Panc1 (cell line): ENCODE data around the gene SLC52A3. TPM values are rescaled to one million over a fixed set of nuclear protein-coding genes. Genes with fewer than 3 reads are reported as not detected.

Experiments
- ATAC-seq: fragments of 200-7000 bp; cut with Tn5 transposase; 2 replicates; pipeline ENCODE4 v1.9.1; 2020; ENCODE audit warnings: mild to moderate bottlenecking, moderate library complexity
- BruUV-seq: library from RNA; stranded (reverse); fragments of 400-500 nt; replicated peaks from 2 replicates; lab custom pipeline; 2021; lab: Mats Ljungman, UMichigan
- CTCF ChIA-PET: fragments of 300-600 bp; sonication (Branson Sonifier 250); formaldehyde crosslinking; loops from one replicate; lab custom pipeline; 2022; ENCODE audit warnings: antibody characterized with exemption; lab: Charles Lee
- POLR2A ChIA-PET: fragments of 300-600 bp; sonication (Branson Sonifier 250); formaldehyde crosslinking; loops from one replicate; lab custom pipeline; 2022; ENCODE audit warnings: antibody characterized with exemption; lab: Charles Lee
- DNase-seq: peaks from one replicate; pipeline ENCODE4 v3.0.0-alpha.2; 2010; ENCODE audit warnings: low read depth, low spot score
- H3K27ac ChIP-seq: 2 replicates; pipeline ENCODE4 v1.5.1; 2011; ENCODE audit warnings: mild to moderate bottlenecking, low read length, inconsistent platforms
- H3K27me3 ChIP-seq: fragments of 200-500 bp; sonication (Bioruptor generic); 2 replicates; pipeline ENCODE4 v1.6.0; 2014; ENCODE audit warnings: low read length, inconsistent platforms; ENCODE audit not compliant: control insufficient read depth, insufficient read depth
- H3K36me3 ChIP-seq: fragments of 200-500 bp; sonication (Bioruptor generic); 2 replicates; pipeline ENCODE4 v1.5.1; 2014; ENCODE audit warnings: inconsistent platforms, mild to moderate bottlenecking, low read length, moderate library complexity; ENCODE audit not compliant: control insufficient read depth, insufficient read depth
- H3K4me1 ChIP-seq: 2 replicates; pipeline ENCODE4 v1.5.1; 2011; ENCODE audit warnings: inconsistent platforms, mild to moderate bottlenecking, low read length, moderate library complexity; ENCODE audit not compliant: control insufficient read depth, insufficient read depth
- H3K4me3 ChIP-seq, 2 experiments: 2 replicates each; pipeline ENCODE4 v1.5.1; 2011 to 2012; ENCODE audit warnings: low read depth in 2 of 2, low read length in 2 of 2, mild to moderate bottlenecking in 2 of 2, inconsistent platforms in 1 of 2, moderate library complexity in 1 of 2
- H3K9me3 ChIP-seq: fragments of 200-500 bp; sonication (Bioruptor generic); 2 replicates; pipeline ENCODE4 v1.5.1; 2014; ENCODE audit warnings: low read depth, mild to moderate bottlenecking, inconsistent platforms, low read length, moderate library complexity; ENCODE audit not compliant: control insufficient read depth, insufficient read depth
- CTCF ChIP-seq: fragments of 450-650 bp; IDR thresholded peaks from 2 replicates; pipeline ENCODE4 v1.5.1; 2017; ENCODE audit warnings: mild to moderate bottlenecking
- POLR2AphosphoS5 ChIP-seq: IDR thresholded peaks from 2 replicates; pipeline ENCODE4 v1.6.1; 2012; ENCODE audit warnings: mild to moderate bottlenecking, low read depth, low read length, moderate library complexity
- SIN3A ChIP-seq: IDR thresholded peaks from 2 replicates; pipeline ENCODE4 v1.6.1; 2012; ENCODE audit warnings: low read depth, mild to moderate bottlenecking, low read length, moderate library complexity, borderline replicate concordance; ENCODE audit not compliant: insufficient read depth
- TCF7L2 ChIP-seq: IDR thresholded peaks from 2 replicates; pipeline ENCODE4 v1.6.1; 2011; ENCODE audit warnings: mild to moderate bottlenecking, low read depth, low read length, inconsistent platforms
- in situ Hi-C: cut with HindIII; loops from 2 replicates; pipeline ENCODE4 v1.10.0; 2016; ENCODE audit warnings: low sequenced_read_pairs, low pct_unique_long_range_greater_than_20kb
- intact Hi-C: fragments of 100-400 bp; cut with micrococcal nuclease; formaldehyde crosslinking; loops from one replicate; pipeline ENCODE4 v1.10.0; 2022; ENCODE audit not compliant: unreplicated experiment
- total RNA-seq: library from RNA; stranded (reverse); gene quantifications from one replicate; pipeline ENCODE4 v1.2.1, GENCODE V29; 2021; ENCODE audit not compliant: unreplicated experiment
- TF ChIP-seq, protein P1 (sequence below), 2 experiments: IDR thresholded peaks; 2 replicates each; pipeline ENCODE4 v1.6.1; 2011 to 2012; ENCODE audit warnings: low read depth in 2 of 2, control low read depth in 1 of 2, low read length in 1 of 2, mild to moderate bottlenecking in 1 of 2, moderate library complexity in 1 of 2; ENCODE audit not compliant: insufficient read depth in 1 of 2

SLC52A3 gene
- total RNA-seq, 1 experiment from 2014 or later, result 6.4 TPM

DNA sequence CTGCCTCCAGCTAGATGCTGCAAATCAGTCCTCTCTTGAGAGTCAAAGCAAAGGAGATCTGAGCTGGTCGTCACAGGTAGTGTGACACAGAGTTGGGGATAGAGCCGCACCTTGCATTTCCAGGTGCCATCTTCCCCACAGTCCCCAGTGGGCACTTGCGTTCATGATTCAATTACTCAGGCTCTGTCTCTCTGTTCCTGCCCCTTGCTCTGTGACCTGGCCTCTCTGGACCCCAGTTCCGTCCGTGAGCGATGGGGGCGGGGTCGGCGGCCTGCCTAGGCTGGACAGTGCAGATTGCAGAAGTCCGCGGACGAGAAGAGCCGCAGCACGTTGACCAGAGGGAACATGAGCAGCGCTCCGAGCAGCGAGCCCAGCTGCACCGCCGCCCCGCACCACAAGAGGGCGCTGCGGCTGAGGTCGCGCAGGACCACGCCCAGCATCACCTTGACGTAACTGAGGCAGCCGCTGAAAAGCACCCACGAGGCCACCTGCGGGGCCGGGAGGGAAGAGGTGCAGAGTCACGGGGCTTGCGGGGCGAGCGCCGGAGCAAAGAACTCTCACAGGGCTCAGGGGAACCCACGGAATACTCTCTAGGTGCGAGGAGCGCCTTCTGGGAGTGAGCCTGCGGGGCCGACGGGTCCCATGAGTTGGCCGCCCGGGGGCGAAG, 7.4 kb downstream of the SLC52A3 start:
- Histone ChIP-seq H3K9me3 (no peaks in the 10 kb centered on the region), H3K27ac (no peak overlapping the region), H3K36me3 (no peaks in the 10 kb centered on the region), H3K27me3 (0 out of 2 replicates have a peak, but pooled peaks cover 2% of the 10 kb centered on the region), H3K4me1 (no peaks in the 10 kb centered on the region), H3K4me3 (no peak overlapping the region)
- BruUV-seq, result no TSS peak
- in situ Hi-C loops (no loop called here), intact Hi-C loops (no loop called here)
- TF ChIP-seq TCF7L2, result no peak
- TF ChIP-seq SIN3A, result no peak
- TF ChIP-seq, protein P1, sequence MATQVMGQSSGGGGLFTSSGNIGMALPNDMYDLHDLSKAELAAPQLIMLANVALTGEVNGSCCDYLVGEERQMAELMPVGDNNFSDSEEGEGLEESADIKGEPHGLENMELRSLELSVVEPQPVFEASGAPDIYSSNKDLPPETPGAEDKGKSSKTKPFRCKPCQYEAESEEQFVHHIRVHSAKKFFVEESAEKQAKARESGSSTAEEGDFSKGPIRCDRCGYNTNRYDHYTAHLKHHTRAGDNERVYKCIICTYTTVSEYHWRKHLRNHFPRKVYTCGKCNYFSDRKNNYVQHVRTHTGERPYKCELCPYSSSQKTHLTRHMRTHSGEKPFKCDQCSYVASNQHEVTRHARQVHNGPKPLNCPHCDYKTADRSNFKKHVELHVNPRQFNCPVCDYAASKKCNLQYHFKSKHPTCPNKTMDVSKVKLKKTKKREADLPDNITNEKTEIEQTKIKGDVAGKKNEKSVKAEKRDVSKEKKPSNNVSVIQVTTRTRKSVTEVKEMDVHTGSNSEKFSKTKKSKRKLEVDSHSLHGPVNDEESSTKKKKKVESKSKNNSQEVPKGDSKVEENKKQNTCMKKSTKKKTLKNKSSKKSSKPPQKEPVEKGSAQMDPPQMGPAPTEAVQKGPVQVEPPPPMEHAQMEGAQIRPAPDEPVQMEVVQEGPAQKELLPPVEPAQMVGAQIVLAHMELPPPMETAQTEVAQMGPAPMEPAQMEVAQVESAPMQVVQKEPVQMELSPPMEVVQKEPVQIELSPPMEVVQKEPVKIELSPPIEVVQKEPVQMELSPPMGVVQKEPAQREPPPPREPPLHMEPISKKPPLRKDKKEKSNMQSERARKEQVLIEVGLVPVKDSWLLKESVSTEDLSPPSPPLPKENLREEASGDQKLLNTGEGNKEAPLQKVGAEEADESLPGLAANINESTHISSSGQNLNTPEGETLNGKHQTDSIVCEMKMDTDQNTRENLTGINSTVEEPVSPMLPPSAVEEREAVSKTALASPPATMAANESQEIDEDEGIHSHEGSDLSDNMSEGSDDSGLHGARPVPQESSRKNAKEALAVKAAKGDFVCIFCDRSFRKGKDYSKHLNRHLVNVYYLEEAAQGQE (IDR thresholded peaks at IDR 0.05; ENCODE audit: insufficient read depth in 1 of 2, low read depth in 2 of 2, low read length in 1 of 2), result no peak
- TF ChIP-seq CTCF, result peak; percentile 95
- ChIA-PET POLR2A (no interaction called here), CTCF (interaction anchor here (0.6 to 0.7 kb wide), 2 partner anchors 206 to 1021 kb away, joined by 3 read pairs; no protein-coding TSS in a partner anchor)
- no peak for DNase-seq
- peak; percentile 71 for ATAC-seq

DNA sequence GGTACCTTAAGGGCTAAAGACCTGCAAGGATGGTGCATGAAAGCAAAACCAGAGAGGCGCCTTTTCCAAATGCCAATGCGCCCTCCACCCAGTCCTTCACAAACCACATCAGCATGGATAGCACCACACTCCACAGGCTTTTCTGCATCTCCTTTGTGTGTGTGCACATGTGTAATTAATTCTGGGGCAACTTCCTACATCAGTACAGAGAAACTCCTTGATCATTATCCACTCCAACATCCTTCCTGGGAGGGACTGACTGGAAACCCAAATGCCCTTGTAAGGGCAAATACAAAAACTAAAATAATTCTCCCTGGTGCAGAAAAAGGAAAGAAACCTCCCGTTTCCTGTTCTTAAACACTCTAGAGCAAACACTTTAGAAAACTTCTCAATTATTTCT, 10.8 kb downstream of the SLC52A3 start:
- in situ Hi-C loops, result no loop called here
- CTCF ChIA-PET, result no interaction called here
- 0 out of 2 replicates have a peak, but pooled peaks cover 2% of the 10 kb centered on the region for H3K27me3 ChIP-seq

More for the DNA sequence above, 10.8 kb downstream of the SLC52A3 start:
- ATAC-seq, result no peak
- POLR2A ChIA-PET, result no interaction called here
- Histone ChIP-seq H3K9me3 (no peaks in the 10 kb centered on the region), H3K36me3 (no peaks in the 10 kb centered on the region), H3K4me3 (no peak overlapping the region), H3K4me1 (no peaks in the 10 kb centered on the region), H3K27ac (no peak overlapping the region)
- TF ChIP-seq POLR2AphosphoS5, result no peak
- no peak for TF ChIP-seq CTCF
- TF ChIP-seq TCF7L2, result no peak
- TF ChIP-seq, protein P1 (IDR thresholded peaks at IDR 0.05; ENCODE audit: insufficient read depth in 1 of 2, low read depth in 2 of 2, low read length in 1 of 2), result no peak
- TF ChIP-seq SIN3A, result no peak
- intact Hi-C loops, result no loop called here
- no TSS peak for BruUV-seq
- no peak for DNase-seq
